ENCODE data around the gene NUP210. TPM values are rescaled to one million over a fixed set of nuclear protein-coding genes. Genes with fewer than 3 reads are reported as not detected.
A peak's percentile ranks its signal among the peaks of the same experiment; 100 is the strongest.

NUP210 gene
- total RNA-seq, 3 donors from 2014 or later (not counting 1 experiment from before 2014, with no cell fraction given) = 156 to 194 (median 179) TPM

- Histone ChIP-seq H3K9me3 (ENCODE audit: control insufficient read depth, insufficient read depth, low read length) (peaks cover 8% of the 10 kb centered on the region), H3K36me3 (ENCODE audit: control insufficient read depth, insufficient read depth, low read length) (no peaks in the 10 kb centered on the region), H3K27ac (ENCODE audit: low read length) (no peak overlapping the region), H3K4me1 (ENCODE audit: control insufficient read depth, insufficient read depth, low read length) (peaks cover 5% of the 10 kb centered on the region), H3K27me3 (ENCODE audit: control insufficient read depth, insufficient read depth, low read length) (peaks cover 19% of the 10 kb centered on the region), H3K4me3 (ENCODE audit: low read length) (no peak overlapping the region)
- no peak for TF ChIP-seq CTCF (IDR thresholded peaks at IDR 0.05)
- Mint-ChIP-seq H3K27ac (no peak overlapping the region), H3K9me3 (peaks cover 4 to 9% of the 10 kb centered on the region in 2 donors), H3K4me3 (no peak overlapping the region), H3K27me3 (ENCODE audit: low read depth in 2 of 2) (peaks cover 33 to 39% of the 10 kb centered on the region in 2 donors), H3K4me1 (no peaks in the 10 kb centered on the region), H3K36me3 (peaks cover 13% of the 10 kb centered on the region)
- intact Hi-C loops (cut with micrococcal nuclease) = no loop called here
- 83% methylated on average over 2 of the region's 4 CpGs for WGBS (ENCODE audit: insufficient coverage)
- no peak for DNase-seq
- no peak for ATAC-seq
Observed at GRCh38 chr3:13287833-13288232, 132.3 kb downstream of the NUP210 start.

- H3K4me1 ChIP-seq (ENCODE audit: control insufficient read depth, insufficient read depth, low read length) = peaks cover 10% of the 10 kb centered on the region
- intact Hi-C loops (cut with micrococcal nuclease) = no loop called here
Observed at GRCh38 chr3:13286873-13287272, 133.2 kb downstream of the NUP210 start.

GRCh38 chr3:13285007-13285567, 135.0 kb downstream of the NUP210 start:
- H3K27me3 ChIP-seq (ENCODE audit: control insufficient read depth, insufficient read depth, low read length) = peaks cover 29% of the 10 kb centered on the region
- H3K9me3 Mint-ChIP-seq = peaks cover 4 to 9% of the 10 kb centered on the region in 2 donors
- H3K9me3 ChIP-seq (ENCODE audit: control insufficient read depth, insufficient read depth, low read length) = peaks cover 8% of the 10 kb centered on the region
- intact Hi-C loops (cut with micrococcal nuclease) = no loop called here
- no peak for TF ChIP-seq CTCF (IDR thresholded peaks at IDR 0.05)
- peaks cover 15% of the 10 kb centered on the region for H3K4me1 ChIP-seq (ENCODE audit: control insufficient read depth, insufficient read depth, low read length)
- H3K4me3 ChIP-seq (ENCODE audit: low read length) = no peak overlapping the region
- H3K36me3 ChIP-seq (ENCODE audit: control insufficient read depth, insufficient read depth, low read length) = no peaks in the 10 kb centered on the region
- H3K27me3 Mint-ChIP-seq (ENCODE audit: low read depth in 2 of 2) = peaks cover 41 to 53% of the 10 kb centered on the region in 2 donors
- no peak overlapping the region for H3K27ac Mint-ChIP-seq
- H3K4me3 Mint-ChIP-seq = peak overlapping the region; percentile 52
- H3K4me1 Mint-ChIP-seq = peaks cover 9 to 10% of the 10 kb centered on the region in 2 donors
- WGBS (ENCODE audit: insufficient coverage) = 88% methylated on average over 11 of the region's 11 CpGs
- DNase-seq = no peak
- ATAC-seq = no peak
- H3K27ac ChIP-seq (ENCODE audit: low read length) = no peak overlapping the region
- H3K36me3 Mint-ChIP-seq = peaks cover 13% of the 10 kb centered on the region

More at GRCh38 chr3:13286873-13287272, 133.2 kb downstream of the NUP210 start:
- Mint-ChIP-seq H3K27me3 (ENCODE audit: low read depth in 2 of 2) (peaks cover 34 to 39% of the 10 kb centered on the region in 2 donors), H3K4me1 (peaks cover under 1% of the 10 kb centered on the region in 2 donors), H3K36me3 (peaks cover 13% of the 10 kb centered on the region), H3K9me3 (peaks cover 4 to 9% of the 10 kb centered on the region in 2 donors), H3K27ac (no peak overlapping the region), H3K4me3 (no peak overlapping the region)
- Histone ChIP-seq H3K36me3 (ENCODE audit: control insufficient read depth, insufficient read depth, low read length) (no peaks in the 10 kb centered on the region), H3K4me3 (ENCODE audit: low read length) (no peak overlapping the region), H3K9me3 (ENCODE audit: control insufficient read depth, insufficient read depth, low read length) (peaks cover 8% of the 10 kb centered on the region), H3K27me3 (ENCODE audit: control insufficient read depth, insufficient read depth, low read length) (peaks cover 22% of the 10 kb centered on the region), H3K27ac (ENCODE audit: low read length) (no peak overlapping the region)
- WGBS (ENCODE audit: insufficient coverage) = no CpG with 5 or more reads among the region's 2 CpGs
- TF ChIP-seq CTCF (IDR thresholded peaks at IDR 0.05) = no peak
- ATAC-seq (no peak), DNase-seq (no peak)

GRCh38 chr3:13283877-13284264, 136.3 kb downstream of the NUP210 start:
- Histone ChIP-seq H3K27ac (ENCODE audit: low read length) (no peak overlapping the region), H3K36me3 (ENCODE audit: control insufficient read depth, insufficient read depth, low read length) (no peaks in the 10 kb centered on the region), H3K4me3 (ENCODE audit: low read length) (no peak overlapping the region), H3K4me1 (ENCODE audit: control insufficient read depth, insufficient read depth, low read length) (peaks cover 15% of the 10 kb centered on the region), H3K27me3 (ENCODE audit: control insufficient read depth, insufficient read depth, low read length) (peaks cover 29% of the 10 kb centered on the region), H3K9me3 (ENCODE audit: control insufficient read depth, insufficient read depth, low read length) (peaks cover 8% of the 10 kb centered on the region)
- DNase-seq (no peak), ATAC-seq (no peak)
- Mint-ChIP-seq H3K27me3 (ENCODE audit: low read depth in 2 of 2) (peaks cover 41 to 57% of the 10 kb centered on the region in 2 donors), H3K27ac (no peak overlapping the region), H3K36me3 (peaks cover 13% of the 10 kb centered on the region), H3K9me3 (peaks cover 4 to 9% of the 10 kb centered on the region in 2 donors), H3K4me3 (peak overlapping the region; percentile 80), H3K4me1 (peaks cover 9 to 10% of the 10 kb centered on the region in 2 donors)
- no peak for TF ChIP-seq CTCF (IDR thresholded peaks at IDR 0.05)
- intact Hi-C loops (cut with micrococcal nuclease) = no loop called here
- WGBS (ENCODE audit: insufficient coverage) = 100% methylated on average over 1 of the region's 1 CpG

Measured in natural killer cell (primary cell).